Measurements from ENCODE around the gene NSMCE3.

The NSMCE3 gene

GRCh38 chr15:29262738-29263137 is 6.9 kb downstream of the NSMCE3 start (continued):
- TF ChIP-seq CSRNP3 (CRISPR knock-in tag; IDR thresholded peaks at IDR 0.05) (no peak), ESRRG (CRISPR knock-in tag; IDR thresholded peaks at IDR 0.05) (no peak), SNAI2 (CRISPR knock-in tag; IDR thresholded peaks at IDR 0.05) (no peak), OSR1 (CRISPR knock-in tag; IDR thresholded peaks at IDR 0.05) (no peak), TSHZ2 (CRISPR knock-in tag; IDR thresholded peaks at IDR 0.05) (no peak), ZNF70 (CRISPR knock-in tag; IDR thresholded peaks at IDR 0.05) (no peak)

- TF ChIP-seq ZNF8 (CRISPR knock-in tag; IDR thresholded peaks at IDR 0.05) (no peak), BACH2 (CRISPR knock-in tag; IDR thresholded peaks at IDR 0.05; ENCODE audit: borderline replicate concordance) (no peak)
Observed at GRCh38 chr15:29260896-29261295, 8.7 kb downstream of the NSMCE3 start.

GRCh38 chr15:29259233-29259632 is 10.4 kb downstream of the NSMCE3 start:
- no peak for ATAC-seq
- TF ChIP-seq ARNTL (CRISPR knock-in tag; IDR thresholded peaks at IDR 0.05; ENCODE audit: borderline replicate concordance, low read depth): no peak
- no peak for TF ChIP-seq PATZ1 (CRISPR knock-in tag; IDR thresholded peaks at IDR 0.05; ENCODE audit: borderline replicate concordance)
- TF ChIP-seq CREB5 (CRISPR knock-in tag; IDR thresholded peaks at IDR 0.05; ENCODE audit: low read depth): no peak
- TF ChIP-seq ZNF70 (CRISPR knock-in tag; IDR thresholded peaks at IDR 0.05): no peak
- no peak for TF ChIP-seq BACH2 (CRISPR knock-in tag; IDR thresholded peaks at IDR 0.05; ENCODE audit: borderline replicate concordance)
- no peak for TF ChIP-seq ISL1 (CRISPR knock-in tag; IDR thresholded peaks at IDR 0.05)
- no peak for TF ChIP-seq RARB (CRISPR knock-in tag; IDR thresholded peaks at IDR 0.05)
- TF ChIP-seq CSRNP3 (CRISPR knock-in tag; IDR thresholded peaks at IDR 0.05): no peak
- TF ChIP-seq SNAI2 (CRISPR knock-in tag; IDR thresholded peaks at IDR 0.05): no peak

More at GRCh38 chr15:29260896-29261295, 8.7 kb downstream of the NSMCE3 start:
- no peak for ATAC-seq

GRCh38 chr15:29252234-29252633 is 17.4 kb downstream of the NSMCE3 start:
- TF ChIP-seq SNAI2 (CRISPR knock-in tag; IDR thresholded peaks at IDR 0.05): no peak
- TF ChIP-seq BACH2 (CRISPR knock-in tag; IDR thresholded peaks at IDR 0.05; ENCODE audit: borderline replicate concordance): no peak
- TF ChIP-seq ZFP30 (CRISPR knock-in tag; IDR thresholded peaks at IDR 0.05): no peak
- TF ChIP-seq CSDC2 (CRISPR knock-in tag; IDR thresholded peaks at IDR 0.05): no peak
- no peak for TF ChIP-seq TCF4 (CRISPR knock-in tag; IDR thresholded peaks at IDR 0.05; ENCODE audit: borderline replicate concordance)
- no peak for TF ChIP-seq PATZ1 (CRISPR knock-in tag; IDR thresholded peaks at IDR 0.05; ENCODE audit: borderline replicate concordance)
- ATAC-seq: no peak

Data from SK-N-SH treated with all-trans-retinoic acid at 6 μM for 48 hours (cell line).